Activated T-cell treated with anti-CD3 and anti-CD28 coated beads for 24 hours (primary cell): ENCODE data around the gene ARSG.

Experiments used
- DNase-seq: peaks from one replicate; pipeline ENCODE4 v3.0.0-alpha.2; 2020; ENCODE audit warnings: low read depth

ARSG gene

DNA sequence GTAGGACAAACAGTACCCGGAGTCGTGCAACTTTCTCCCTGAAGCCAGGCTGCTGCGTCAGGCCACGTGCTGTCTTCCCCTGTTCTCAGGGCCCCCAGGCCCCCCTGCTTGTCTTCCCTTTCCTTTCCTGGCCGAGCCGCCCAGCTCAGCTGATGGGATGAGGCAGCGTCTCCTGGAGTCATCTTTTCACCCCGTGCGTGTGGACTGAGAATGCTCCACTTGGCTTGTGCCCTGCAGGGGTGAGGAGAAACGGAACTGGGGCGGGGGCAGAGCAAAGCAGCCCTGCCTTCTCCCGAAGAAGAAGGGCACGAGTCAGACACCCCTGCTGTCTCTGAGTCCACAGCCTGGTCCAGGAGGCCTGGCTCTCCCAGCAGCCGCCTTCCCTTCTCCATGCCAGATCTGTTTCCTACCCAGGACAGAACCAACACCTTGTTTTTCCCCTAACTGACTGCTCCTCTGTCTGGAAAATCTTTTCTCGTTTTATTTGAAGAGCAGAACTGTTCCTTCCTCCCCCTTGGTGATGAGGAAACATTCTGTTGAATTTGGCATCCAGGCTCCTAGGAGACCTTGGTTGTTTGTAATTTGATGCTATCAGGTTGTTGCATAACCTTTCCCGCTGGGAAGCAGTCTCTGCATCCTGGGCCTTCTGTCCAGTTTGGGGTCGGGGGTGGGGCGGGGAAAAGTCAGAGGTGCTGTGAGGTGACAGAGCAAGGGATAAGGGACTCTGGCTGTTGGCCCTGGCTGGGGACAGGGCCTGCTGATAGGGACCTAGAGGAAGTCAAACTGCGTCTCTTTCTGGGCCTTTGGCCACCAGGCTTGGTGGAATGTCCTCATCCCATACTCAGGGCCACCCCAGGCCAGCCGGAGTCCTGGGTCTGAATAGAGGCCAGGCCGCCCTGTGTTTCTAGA is 87.2 kb downstream of the ARSG start:
- no peak for DNase-seq

DNA sequence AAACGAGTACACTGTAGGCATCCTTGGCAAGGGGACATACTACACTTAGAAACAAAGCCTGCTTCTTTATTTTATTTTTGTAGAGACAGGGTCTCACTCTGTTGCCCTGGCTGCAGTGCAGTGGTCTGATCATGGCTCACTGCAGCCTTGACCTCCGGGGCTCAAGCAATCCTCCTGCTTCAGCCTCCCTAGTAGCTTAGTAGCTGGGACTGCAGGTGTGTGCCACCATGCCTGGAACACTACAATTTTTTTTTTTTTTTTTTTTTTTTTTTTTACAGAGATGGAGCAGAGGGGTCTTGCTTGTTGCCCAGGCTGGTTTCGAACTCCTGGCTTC is 87.8 kb downstream of the ARSG start:
- no peak for DNase-seq

DNA sequence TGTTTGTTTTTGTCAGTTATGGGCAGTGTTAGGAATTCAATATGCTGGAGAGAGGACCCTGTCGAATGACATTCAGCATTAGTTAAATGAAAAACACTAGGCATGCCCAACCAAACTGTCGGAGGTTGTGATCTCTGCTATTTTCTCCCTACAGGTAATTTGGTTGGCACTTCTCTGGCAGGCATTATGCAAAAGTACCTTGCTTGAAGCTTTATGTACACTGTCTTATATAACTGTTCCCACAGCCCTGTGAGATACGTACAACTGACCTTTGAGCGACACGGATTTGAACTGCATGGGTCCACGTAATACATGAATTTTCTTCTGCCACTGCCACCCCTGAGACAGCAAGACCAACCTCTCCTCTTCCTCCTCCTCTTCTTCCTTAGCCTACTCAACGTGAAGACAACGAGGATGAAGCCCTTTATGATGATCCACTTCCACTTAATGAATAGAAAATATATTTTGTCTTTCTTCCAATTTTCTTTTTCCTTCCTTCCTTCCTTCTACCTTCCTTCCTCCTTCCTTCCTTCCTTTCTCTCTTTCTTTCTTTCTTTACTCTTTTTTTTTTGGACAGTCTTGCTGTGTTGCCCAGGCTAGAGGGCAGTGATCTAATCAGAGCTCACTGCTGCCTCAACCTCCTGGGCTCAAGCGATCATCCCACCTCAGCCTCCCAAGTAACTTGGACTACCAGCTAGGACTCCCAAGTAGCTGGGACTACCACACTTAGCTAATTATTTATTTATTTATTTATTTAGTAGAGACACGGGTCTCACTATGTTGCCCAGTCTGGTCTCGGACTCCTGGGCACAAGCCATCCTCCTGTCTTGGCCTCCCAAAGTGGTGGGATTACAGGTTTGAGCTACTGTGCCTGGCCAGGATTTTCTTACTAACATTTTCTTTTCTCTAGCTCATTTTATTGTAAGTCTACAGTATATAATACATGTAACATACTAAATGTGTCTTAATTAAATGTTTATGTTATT is 88.7 kb downstream of the ARSG start:
- no peak for DNase-seq

DNA sequence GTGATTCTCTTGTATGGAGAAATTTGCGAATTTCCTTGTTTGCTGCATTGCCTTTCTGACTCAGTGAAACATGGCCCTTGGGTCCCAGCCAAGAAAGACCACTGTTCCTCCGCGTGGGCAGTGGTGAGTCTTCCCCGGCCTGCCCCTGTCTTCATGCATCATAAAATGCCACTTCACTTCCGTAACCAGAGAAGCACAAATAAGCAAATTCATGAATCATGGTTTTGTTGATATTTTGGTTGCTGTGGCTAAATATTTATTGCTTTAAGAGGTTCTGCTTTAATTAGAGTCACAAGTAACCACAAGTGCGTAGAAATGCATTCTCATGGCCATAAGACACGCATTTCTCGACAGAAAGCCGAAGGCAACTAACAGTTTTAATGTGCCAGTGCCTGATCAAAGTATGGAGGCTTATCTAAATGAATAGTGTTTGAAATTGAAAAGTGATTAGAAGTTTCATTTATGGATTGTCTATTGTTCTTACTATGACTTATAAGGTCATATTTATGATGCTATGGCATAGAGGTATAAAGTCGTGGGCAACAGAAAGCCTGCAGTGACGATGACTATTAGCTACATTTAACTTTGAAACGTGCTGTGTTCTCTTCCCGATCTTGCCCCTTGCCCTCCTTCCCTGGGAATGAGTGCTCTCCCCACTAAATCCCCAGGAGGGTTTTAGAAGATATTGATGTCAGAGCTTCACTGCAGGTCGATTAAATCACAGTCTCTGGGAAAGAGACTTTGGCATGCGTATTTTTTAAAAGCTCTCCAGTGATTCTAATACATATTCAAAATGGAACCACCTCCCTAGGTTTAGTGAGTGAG is 90.0 kb downstream of the ARSG start:
- no peak for DNase-seq

DNA sequence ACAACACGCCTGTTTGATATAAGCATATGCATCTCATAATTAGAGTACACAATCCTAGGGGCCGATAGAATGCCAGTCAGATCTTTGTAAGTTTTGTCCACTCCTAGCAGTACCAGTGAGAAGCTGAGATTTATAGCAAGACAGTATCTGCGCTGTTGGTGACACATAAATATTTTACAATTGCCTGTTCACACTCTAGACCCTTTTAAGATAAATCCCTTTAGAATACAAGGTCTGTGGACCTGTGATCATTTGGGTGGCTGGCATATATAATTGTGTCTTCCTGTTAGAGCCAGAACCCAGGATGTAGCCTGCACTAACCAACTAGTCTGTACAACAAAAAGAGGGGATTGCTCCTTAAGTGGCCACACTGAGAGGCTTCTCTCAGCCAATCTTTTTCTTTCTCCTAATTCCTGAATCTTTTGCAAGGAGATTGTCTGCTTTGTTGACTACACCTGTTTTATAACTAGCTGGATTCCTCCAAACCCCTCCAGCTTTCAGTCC is 91.3 kb downstream of the ARSG start:
- DNase-seq = no peak

DNA sequence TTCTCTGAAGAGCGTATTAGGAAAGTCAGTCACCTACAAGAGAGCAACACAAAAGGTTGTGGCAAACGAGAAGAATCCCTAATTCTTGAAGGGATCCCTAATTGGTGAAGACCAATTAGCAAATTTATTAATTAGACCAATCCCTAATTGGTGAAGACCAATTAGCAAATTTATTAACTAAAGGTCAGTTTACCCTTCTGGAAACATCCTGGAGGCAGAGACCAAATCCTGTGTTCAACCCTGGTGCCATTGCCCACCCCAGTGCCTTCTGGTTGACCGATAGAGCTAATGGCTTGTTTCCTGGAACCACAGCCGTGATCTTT is 91.8 kb downstream of the ARSG start:
- DNase-seq = no peak

DNA sequence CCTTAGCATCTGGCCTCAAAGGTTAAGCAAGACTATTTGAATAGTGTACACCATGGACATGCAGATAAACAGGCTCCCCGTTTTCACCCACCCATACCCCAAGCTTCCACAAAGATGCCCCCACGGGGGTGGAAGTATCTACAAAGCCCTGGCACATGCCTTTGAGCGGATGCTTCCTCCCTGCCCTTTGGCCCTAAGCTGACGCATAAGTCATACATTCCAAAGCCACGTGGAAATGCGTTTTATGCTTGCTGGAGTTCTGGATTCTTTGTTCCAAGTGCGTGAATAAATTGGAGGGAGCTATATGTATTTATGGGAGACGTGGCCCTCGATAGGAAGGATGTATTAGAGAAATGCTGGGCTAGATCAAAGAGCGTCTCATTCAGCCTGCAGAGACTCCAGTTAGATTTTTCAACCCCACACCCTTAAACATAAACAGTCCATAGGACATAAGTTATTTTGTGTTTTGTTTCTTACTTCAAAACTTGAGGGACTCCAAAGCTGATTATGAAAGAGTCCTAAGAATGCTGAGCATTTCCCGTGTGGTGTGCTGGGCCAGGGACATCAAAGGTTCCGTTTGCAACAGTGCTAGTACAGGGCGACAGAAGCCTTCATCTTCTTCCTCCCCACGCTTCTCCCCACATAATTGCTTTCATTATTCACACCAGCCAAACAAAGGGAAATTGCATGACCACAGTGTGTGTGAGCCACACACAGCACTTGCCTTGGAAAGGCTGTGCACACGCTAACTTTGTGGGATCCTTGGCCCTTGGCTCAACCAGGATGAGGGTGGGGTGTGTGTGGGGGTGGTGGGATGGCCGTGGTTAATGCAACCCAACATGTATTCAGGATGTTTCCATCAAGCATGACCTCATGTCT is 92.4 kb downstream of the ARSG start:
- no peak for DNase-seq

DNA sequence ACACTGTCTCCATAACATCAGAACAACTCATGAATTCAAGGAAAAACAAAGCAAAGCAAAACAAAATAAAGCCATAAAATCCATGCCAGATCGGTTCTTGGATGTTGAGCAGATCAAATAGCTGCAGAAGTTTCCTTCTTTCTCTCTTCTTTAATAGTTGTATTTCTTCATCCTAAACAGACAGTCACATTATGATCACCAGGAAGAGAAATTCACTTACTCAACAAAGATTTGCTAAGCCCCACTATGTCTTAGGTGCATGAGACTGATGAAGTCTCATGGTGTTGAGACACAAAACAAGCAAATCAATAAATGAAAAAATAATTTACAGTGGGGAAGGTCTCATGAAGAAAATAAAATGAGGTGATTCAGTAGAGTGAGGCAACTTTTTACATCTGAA is 93.2 kb downstream of the ARSG start:
- no peak for DNase-seq

DNA sequence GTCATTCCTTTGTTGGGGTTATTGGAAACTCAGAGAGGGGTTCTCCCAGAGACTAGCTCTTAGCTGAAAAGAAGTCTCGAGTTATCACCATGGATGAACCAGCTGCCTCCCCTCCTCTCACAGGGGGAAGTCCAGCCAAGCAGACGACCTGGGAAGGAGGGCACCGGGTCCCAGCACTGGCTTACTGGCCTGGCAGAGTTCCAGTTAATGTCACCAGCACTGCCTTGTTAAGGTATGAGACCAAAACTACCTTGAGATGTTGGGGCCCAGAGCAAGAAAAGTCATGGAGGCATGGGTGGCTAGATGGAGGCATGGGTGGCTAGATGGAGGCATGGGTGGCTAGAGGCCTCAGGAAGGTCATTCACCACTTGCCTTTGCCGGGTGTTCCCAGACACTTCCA is 93.6 kb downstream of the ARSG start:
- DNase-seq = no peak

DNA sequence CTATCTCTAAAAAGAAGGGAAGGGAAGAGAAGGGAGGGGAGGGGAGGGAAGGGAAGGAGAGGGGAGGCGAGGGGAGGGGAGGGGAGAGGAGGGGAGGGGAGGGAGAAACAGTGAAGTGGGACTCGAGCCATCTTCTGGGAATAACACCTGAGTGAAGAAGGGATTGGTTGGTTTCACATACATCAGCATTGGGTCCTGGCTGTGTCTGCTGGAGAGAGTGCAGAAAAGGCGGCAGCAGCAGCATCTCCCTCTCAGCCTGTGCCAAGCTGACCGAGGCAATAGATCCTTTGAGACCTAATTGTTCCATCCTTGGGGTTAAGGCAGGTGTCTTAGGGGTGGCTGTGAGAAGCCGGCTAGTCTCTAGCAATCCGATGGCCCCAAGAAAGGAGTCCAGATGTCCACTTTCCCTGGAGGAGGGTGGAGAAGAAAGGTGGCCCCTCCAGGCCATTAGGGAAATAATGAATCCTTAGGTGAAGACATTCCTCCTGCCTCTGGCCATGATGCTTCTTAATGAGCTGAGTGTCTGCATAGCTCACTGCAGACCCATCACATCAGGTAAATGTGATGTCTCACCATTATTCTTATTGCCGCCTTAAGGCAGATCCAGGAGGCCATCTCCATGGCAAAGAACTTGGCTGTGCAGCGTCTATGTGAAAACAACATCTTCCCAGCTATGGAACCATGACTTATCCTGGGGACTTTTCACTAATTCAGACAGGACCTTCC is 94.4 kb downstream of the ARSG start:
- no peak for DNase-seq

DNA sequence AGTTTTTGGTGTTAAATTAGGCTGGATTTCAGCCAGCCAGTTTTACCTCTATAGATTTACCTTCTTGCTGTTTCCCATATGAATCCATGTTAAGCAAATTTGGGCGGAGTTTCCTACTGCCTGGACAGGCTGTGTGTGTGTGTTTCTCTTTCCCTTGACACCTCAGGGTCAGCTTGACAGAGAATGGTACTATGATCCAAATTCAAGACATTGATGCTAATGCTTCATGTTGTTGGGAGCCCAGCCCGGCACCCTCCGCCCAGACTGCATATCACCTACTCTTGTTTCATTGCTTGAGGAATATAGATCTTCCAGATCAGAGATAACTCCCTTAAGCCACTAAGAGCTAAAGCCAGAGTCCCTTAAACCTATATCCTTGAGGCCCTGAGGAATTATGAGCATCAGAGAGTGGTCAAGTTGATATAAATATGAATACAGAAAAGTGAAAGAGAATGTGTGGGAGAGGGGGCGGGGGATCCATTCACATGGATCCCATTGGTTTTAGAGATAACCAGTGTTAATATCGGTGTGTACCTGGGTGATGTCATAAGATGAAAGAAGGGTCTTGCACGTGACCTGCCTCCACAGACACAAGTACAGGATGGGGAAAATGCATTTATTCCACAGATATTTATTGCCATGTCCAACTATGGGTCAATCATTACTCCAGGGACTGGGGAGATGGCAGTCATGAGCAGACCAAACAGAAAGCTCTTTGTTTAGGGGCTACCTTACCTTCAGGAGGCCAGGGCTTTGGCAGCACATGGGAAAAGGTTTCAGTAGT is 96.3 kb downstream of the ARSG start:
- no peak for DNase-seq

DNA sequence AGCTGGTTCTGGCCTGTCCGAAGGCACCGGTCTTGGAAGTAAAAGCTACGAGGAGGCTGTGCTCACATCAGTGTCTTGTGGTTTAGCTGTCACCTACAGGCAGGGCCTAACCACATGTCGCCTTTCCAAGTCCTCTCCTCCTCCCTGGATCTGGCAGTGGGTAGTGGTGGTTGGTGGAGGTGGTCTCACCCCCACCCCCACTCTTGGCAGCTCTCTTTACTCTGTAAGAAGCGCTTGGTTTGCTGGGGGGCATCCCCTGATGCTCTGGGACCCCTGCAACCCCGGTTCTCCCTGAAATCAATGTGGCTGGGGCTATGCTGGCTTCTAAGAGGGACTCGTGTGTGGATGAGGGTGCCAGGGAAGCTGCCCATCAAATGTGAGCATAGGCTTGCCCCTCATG is 97.7 kb downstream of the ARSG start:
- no peak for DNase-seq

DNA sequence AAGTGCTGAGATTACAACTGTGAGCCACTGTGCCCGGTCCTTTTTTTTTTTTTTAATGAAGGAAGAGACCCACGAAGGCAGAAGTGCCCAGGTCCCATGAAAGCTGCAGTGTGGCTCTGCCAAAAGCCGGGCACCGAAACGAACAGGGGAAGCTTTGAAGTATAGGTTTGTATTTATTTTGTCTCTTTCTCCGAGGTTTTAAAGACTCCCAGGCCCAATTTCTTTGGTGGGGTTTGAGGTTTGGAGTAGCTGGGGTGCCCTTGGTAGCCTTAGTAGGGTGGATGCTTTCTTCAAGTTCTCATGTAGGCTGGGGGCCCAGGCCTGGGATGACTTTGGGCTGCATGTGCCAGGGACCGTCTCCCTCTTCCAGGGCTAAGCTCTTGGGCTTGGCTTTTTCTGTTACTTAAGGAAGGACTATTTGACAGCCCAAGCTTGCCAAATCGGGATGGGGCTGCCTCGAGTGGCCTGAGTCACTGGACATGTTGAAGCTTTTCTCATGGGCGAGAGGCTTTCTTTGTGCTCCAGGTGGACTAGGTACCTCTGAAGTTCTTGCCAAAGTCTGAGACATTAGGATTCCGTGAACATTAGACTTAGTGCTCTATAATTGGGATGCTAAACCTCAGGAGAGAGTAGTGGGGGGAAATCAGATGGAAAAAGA is 99.7 kb downstream of the ARSG start:
- DNase-seq = no peak

DNA sequence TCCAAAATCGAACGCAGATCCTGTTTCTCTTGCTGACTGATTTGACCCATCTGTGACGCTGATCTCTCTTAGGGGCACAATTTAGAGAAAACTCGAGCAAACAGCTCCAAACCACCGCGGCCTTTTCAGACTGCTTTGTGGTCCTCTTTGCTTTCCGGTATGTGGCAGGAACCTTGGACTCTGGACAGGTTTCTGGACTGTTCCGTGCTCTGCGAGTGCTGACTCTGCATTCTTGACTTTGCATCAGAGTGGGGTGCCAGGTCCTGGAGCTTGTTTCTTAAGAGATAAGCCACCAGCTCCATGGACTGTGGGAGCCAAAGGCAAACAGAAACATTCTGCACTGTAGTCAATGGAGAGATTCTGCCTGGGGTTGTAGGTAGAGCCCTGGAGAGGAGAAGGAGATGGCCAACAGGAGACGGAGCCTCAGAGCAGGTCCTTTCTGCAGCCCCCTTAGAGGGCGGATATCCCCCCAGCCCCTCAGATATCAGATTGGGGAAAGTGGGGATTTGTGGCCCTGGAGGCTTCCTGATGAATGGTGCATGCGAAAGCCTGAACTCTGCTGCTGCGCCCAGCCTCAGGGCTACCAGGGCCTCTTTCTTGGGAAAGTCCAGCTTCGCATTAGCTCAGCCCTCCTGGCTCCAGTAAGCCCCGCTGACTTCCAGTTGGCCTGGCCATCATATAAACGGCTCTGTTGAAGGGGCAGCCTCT is 100.4 kb downstream of the ARSG start:
- DNase-seq = no peak

DNA sequence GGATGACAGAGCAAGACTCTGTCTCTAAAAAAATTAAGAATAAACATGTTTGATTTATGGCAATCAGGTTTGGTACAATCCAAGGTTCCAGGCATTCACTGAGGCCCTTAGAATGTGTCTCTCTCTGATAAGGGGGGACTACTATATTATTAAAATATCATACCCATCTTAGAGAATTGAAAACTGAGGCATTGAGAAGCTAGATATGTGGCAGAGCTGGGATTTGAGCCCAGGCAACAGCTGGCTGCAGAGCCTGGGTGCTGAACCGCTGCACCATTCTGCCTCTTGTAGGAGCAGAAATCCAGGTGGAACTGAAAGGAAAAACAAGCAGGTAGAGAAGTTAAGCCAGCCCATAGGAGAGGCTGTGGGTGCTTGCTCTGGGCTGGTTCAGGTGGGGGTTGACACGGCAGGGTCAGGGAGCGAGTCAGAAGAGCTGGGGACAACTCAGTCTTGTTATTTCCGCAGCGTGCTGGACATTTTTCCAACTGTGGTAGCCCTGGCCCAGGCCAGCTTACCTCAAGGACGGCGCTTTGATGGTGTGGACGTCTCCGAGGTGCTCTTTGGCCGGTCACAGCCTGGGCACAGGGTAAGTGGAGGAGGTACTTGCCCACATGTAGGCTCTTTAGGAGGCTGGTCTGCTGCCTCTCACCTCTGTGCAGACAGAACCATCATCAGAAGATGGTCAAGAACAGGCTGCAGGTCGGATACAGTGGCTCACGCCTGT is 103.5 kb downstream of the ARSG start:
- no peak for DNase-seq

DNA sequence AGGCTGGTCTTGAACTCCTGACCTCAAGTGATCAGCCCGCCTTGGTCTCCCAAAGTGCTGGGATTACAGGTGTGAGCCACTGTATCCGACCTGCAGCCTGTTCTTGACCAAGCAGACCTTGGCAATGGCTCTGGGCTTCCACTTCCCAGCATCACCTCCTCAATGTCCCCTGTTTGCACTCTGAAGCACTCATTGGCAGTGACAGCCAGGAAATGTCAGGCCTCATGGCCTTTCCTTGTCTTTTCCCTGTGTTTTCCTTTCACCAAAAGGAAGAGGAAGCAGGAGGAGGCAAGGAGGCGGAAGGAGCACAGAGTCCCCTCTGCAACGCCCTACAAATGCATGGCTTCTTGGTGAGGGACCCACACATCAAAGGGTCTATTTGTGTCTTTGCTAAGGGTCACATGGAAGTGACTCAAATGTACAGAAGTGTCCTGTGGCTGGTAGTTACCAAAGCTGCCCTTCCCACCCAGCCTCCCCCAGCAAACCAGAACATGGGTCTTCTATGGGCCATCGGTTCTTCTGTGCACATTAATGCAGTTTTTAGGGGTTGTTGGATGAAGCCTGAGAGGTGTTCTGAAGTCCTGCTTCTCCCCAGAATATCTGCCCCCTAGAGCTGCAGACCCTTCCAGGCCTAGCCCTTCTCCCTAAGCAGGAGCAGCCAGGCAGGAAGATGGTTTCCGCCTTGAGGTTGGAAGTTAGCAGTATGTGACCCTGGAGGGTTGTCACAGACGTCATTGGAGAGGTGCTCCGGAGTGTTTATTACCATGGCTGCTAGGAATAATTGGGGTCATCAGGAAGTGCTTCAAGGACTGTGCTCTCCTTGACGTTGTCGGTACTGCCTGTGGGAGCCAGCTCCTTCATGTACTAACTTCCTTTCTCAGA is 105.2 kb downstream of the ARSG start:
- no peak for DNase-seq

DNA sequence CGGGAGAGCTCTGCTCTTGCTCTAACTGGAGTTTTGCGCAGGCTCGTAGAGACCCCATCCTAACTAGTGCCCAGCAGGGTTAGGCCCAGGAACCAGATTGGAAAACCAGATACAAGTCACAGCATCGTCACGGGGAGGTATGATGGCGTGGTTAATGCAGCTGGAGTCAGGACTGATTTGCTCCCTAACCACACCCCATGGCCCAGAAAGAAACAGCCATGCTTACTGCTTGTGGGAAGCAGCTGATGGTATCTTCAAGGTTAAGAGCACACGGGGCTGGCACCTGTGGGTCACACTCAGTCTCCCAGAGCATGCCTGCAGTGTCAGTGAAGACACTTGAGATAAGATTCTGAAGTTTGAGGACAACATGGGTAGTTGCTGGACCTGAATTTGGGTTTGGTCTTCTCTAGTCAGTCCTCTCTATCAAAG is 105.8 kb downstream of the ARSG start:
- no peak for DNase-seq
